Endothelial cell (in vitro differentiated cells): ENCODE data around the gene ZFHX2. TPM values are rescaled to one million over a fixed set of nuclear protein-coding genes. Genes with fewer than 3 reads are reported as not detected.
"Not testable (repeated sequence)": the region's sequence is repeated elsewhere in the genome, so short reads cannot be mapped to it uniquely, and the experiment has no call there.

ENCODE experiments used
- DNase-seq: peaks from one replicate; pipeline ENCODE4 v3.0.0; 2021; ENCODE audit warnings: low spot score
- H3K27ac Mint-ChIP-seq: one replicate; pipeline ENCODE4 v1.8.0; 2021; ENCODE audit warnings: mixed read lengths, inconsistent platforms; ENCODE audit not compliant: unreplicated experiment
- H3K27me3 Mint-ChIP-seq: one replicate; pipeline ENCODE4 v1.8.0; 2021; ENCODE audit warnings: mild to moderate bottlenecking, moderate library complexity, mixed read lengths, inconsistent platforms; ENCODE audit not compliant: unreplicated experiment
- H3K36me3 Mint-ChIP-seq: one replicate; pipeline ENCODE4 v1.8.0; 2021; ENCODE audit warnings: mild to moderate bottlenecking, low read depth, mixed read lengths, inconsistent platforms; ENCODE audit not compliant: unreplicated experiment
- H3K4me1 Mint-ChIP-seq: one replicate; pipeline ENCODE4 v1.8.0; 2021; ENCODE audit warnings: mild to moderate bottlenecking, mixed read lengths, inconsistent platforms; ENCODE audit not compliant: unreplicated experiment
- H3K4me3 Mint-ChIP-seq: one replicate; pipeline ENCODE4 v1.8.0; 2021; ENCODE audit warnings: mild to moderate bottlenecking, mixed read lengths, inconsistent platforms; ENCODE audit not compliant: unreplicated experiment
- H3K9me3 Mint-ChIP-seq: one replicate; pipeline ENCODE4 v1.8.0; 2021; ENCODE audit warnings: mixed read lengths, inconsistent platforms; ENCODE audit not compliant: unreplicated experiment
- long read RNA-seq: library from polyadenylated mRNA; unstranded; transcript quantifications from one replicate; pipeline ENCODE4 v2.0.0, GENCODE V29; 2020; ENCODE audit not compliant: unreplicated experiment
- total RNA-seq: library from RNA; stranded (reverse); fragmentation: NEBNext Ultra II Directional; extraction: Animal tissue kit (Norgen Biotek cat#: 25700); gene quantifications from one replicate; pipeline ENCODE4 v1.2.1, GENCODE V29; 2021; ENCODE audit not compliant: unreplicated experiment
- TF ChIP-seq, protein P1 (sequence below): fragments of 200-600 bp; sonication (generic); IDR thresholded peaks from one replicate; pipeline ENCODE4 v1.5.0; 2021; ENCODE audit warnings: antibody characterized with exemption; ENCODE audit not compliant: unreplicated experiment

ZFHX2 gene
- 12.7 TPM for total RNA-seq
- long read RNA-seq: 0 reads

DNA sequence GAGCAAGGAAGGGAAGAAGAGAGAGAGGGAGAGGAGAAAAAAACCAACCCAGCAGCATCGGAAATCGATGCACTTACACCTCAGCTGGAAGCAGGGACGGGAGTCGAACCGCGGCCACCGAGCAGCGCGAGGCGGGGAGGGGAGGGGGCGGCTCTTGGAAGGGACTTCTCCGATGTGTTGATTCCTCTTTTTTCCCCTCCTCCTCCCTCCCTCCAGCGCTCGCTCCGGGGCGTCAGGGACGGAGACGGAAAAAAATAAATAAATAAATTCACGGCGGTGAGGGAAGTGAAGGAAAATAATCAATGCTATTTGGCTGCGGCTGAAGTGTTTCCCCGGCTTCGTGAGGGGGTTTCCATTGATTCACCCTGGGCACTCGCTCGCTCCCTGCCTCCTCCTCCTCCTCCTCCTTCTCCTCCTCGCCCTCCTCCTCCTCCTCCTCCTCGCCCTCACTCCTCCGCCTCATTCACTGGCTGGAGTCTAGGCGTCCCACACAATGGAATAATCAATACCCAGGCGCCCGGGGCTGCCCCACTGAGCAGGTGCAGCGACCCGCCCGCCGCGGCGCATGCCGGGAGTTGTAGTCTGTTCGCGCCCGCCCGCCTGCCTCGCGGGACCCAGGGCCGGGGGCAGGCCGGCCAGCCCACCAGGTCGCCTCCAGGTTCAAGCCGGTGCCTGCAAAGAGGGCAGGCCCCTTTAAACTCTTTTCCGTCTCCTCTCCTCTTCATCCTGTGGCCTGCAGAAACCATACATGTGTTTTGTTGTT is at the start of gene ZFHX2:
Gene ZFHX2 (minus strand): TSS at position 500 of the 763 bp plus-strand sequence. CDS start 16,440 bp downstream, outside the sequence.
- Mint-ChIP-seq H3K36me3 (no peaks in the 10 kb centered on the region), H3K27ac (peak within 1 kb of the TSS; percentile 72), H3K4me3 (no peak within 1 kb of the TSS), H3K9me3 (no peaks in the 10 kb centered on the region), H3K4me1 (peaks cover 3% of the 10 kb centered on the region), H3K27me3 (no peaks in the 10 kb centered on the region)
- TF ChIP-seq, protein P1, sequence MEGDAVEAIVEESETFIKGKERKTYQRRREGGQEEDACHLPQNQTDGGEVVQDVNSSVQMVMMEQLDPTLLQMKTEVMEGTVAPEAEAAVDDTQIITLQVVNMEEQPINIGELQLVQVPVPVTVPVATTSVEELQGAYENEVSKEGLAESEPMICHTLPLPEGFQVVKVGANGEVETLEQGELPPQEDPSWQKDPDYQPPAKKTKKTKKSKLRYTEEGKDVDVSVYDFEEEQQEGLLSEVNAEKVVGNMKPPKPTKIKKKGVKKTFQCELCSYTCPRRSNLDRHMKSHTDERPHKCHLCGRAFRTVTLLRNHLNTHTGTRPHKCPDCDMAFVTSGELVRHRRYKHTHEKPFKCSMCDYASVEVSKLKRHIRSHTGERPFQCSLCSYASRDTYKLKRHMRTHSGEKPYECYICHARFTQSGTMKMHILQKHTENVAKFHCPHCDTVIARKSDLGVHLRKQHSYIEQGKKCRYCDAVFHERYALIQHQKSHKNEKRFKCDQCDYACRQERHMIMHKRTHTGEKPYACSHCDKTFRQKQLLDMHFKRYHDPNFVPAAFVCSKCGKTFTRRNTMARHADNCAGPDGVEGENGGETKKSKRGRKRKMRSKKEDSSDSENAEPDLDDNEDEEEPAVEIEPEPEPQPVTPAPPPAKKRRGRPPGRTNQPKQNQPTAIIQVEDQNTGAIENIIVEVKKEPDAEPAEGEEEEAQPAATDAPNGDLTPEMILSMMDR: no peak
- peak; percentile 89 for DNase-seq

DNA sequence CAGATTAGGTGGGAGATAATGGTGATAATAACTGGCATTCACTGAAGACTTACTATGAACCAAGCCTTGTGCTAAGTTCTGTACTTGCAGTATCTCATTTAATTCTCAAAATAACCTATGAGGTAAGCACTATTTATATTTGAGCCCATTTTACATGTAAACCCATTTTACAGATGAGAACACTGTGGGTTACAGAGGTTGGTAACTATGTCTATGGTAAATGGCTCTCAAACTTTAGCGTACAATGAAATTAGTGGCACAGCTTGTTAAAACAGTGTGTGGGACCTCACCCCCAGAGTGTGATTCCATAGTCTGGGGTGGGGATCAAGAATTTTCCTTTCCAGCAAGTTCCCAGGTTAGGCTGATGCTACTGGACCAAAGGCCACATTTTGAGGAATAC is 49.2 kb upstream of the ZFHX2 start:
- no peaks in the 10 kb centered on the region for H3K36me3 Mint-ChIP-seq
- no peaks in the 10 kb centered on the region for H3K4me1 Mint-ChIP-seq
- H3K9me3 Mint-ChIP-seq: no peaks in the 10 kb centered on the region
- DNase-seq: no peak
- TF ChIP-seq, protein P1: no peak
- H3K27me3 Mint-ChIP-seq: peaks cover 1% of the 10 kb centered on the region
- no peak overlapping the region for H3K27ac Mint-ChIP-seq
- H3K4me3 Mint-ChIP-seq: no peak overlapping the region

DNA sequence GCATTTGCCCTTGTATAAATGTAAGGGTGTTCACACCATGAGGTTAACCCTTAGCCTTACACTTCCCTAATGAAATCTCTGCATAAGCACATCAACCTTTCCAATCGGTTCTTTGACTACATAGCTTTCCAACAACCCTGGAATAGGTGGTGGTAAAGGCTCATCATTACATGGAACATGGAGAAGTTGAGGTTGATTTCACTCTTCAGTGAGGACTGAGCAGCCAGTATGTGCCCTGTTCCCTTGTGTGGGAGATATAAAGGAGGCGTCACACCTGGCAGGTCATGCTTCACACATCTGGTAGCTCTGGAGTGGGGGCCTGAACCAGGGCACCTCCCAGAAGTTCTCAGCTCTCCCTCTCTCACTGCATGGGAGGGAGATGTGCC is 48.8 kb upstream of the ZFHX2 start:
- Mint-ChIP-seq H3K4me3 (no peak overlapping the region), H3K27me3 (peaks cover 1% of the 10 kb centered on the region), H3K27ac (no peak overlapping the region), H3K36me3 (no peaks in the 10 kb centered on the region), H3K9me3 (no peaks in the 10 kb centered on the region), H3K4me1 (no peaks in the 10 kb centered on the region)
- no peak for DNase-seq
- TF ChIP-seq, protein P1: no peak

DNA sequence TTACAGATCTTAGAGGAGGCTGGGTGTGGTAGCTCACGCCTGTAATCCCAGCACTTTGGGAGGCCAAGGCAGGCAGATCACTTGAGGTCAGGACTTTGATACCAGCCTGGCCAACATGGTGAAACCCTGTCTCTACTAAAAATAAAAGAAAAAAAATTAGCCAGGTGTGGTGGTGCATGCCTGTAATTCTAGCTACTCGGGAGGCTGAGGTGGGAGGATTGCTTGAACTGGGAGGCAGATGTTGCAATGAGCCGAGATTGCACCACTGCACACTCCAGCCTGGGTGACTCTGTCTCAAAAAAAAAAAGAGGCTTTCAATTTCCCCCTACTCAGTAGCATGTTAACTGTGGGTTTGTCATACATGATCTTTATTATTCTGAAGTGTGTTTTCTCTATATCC is 42.6 kb upstream of the ZFHX2 start:
- H3K27ac Mint-ChIP-seq, H3K36me3 Mint-ChIP-seq, H3K27me3 Mint-ChIP-seq, H3K4me1 Mint-ChIP-seq, DNase-seq, H3K9me3 Mint-ChIP-seq, H3K4me3 Mint-ChIP-seq: not testable (repeated sequence)

DNA sequence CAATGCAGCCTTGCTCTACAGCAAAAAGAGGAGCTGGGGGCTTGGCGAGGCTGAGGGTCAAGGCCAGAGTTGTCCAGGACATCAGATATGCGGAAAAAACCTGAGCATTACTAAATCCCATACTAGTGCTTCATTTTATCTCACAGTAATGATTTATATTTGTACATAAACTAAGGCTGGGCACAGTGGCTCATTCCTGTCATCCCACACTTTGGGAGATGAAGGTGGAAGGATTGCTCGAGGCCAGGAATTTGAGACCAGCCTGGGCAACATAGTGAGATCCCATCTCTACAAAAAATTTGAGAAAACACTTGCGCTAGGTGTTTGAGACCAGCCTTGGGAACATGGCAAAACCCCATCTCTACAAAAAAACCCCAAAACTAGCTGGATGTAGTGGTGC is 38.6 kb upstream of the ZFHX2 start:
- H3K27me3 Mint-ChIP-seq: peaks cover 4% of the 10 kb centered on the region
- no peak overlapping the region for H3K4me3 Mint-ChIP-seq
- no peak for DNase-seq
- no peaks in the 10 kb centered on the region for H3K9me3 Mint-ChIP-seq
- TF ChIP-seq, protein P1: no peak
- H3K36me3 Mint-ChIP-seq: no peaks in the 10 kb centered on the region
- no peak overlapping the region for H3K27ac Mint-ChIP-seq
- peaks cover 4% of the 10 kb centered on the region for H3K4me1 Mint-ChIP-seq
